BLaER1 treated with 17β-estradiol and CSF1 and Interleukin-3, amounts not matched to agents 10 nM and 100 nM (cell line): ENCODE results near the gene SERPINF2.
A peak's percentile ranks its signal among the peaks of the same experiment; 100 is the strongest.

Experiments used
- H3K27ac ChIP-seq, 11 experiments: shearing (Covaris generic); formaldehyde crosslinking; 2 replicates each; pipeline ENCODE4 v1.8.1; 2022
- H3K27me3 ChIP-seq, 11 experiments: shearing (Covaris generic); formaldehyde crosslinking; 2 replicates each; pipeline ENCODE4 v1.8.1; 2022
- H3K36me3 ChIP-seq, 11 experiments: shearing (Covaris generic); formaldehyde crosslinking; 2 replicates each; pipeline ENCODE4 v1.8.1; 2022
- H3K4me1 ChIP-seq, 10 experiments: shearing (Covaris generic); formaldehyde crosslinking; 2 replicates each; pipeline ENCODE4 v1.8.1; 2022
- H3K4me2 ChIP-seq, 11 experiments: shearing (Covaris generic); formaldehyde crosslinking; 2 replicates each; pipeline ENCODE4 v1.8.1; 2022
- H3K4me3 ChIP-seq, 10 experiments: shearing (Covaris generic); formaldehyde crosslinking; 2 replicates each; pipeline ENCODE4 v1.8.1; 2022
- H3K9ac ChIP-seq, 11 experiments: shearing (Covaris generic); formaldehyde crosslinking; 2 replicates each; pipeline ENCODE4 v1.8.1; 2022
- H3K9me3 ChIP-seq, 11 experiments: shearing (Covaris generic); formaldehyde crosslinking; replicated peaks in 1 of 11; 2 replicates each; pipeline ENCODE4 v1.8.1; 2022
- H4K20me1 ChIP-seq, 11 experiments: shearing (Covaris generic); formaldehyde crosslinking; 2 replicates each; pipeline ENCODE4 v1.8.1; 2022
- Cebpa-rat ChIP-seq, 11 experiments: shearing (Covaris generic); IDR thresholded peaks; 2 replicates each; pipeline ENCODE4 v1.8.1; 2022

Gene SERPINF2

GRCh38 chr17:1745513-1746020 is 2.9 kb downstream of the SERPINF2 start:
- Histone ChIP-seq H3K4me3 (no peak overlapping the region), H3K4me2 (no peak overlapping the region)

GRCh38 chr17:1746975-1747543 is 4.4 kb downstream of the SERPINF2 start:
- H3K4me3 ChIP-seq = no peak overlapping the region
- no peaks in the 10 kb centered on the region for H4K20me1 ChIP-seq
- no peak for TF ChIP-seq Cebpa-rat (IDR thresholded peaks at IDR 0.05)
- H3K9ac ChIP-seq = no peak overlapping the region
- no peaks in the 10 kb centered on the region for H3K9me3 ChIP-seq
- H3K4me1 ChIP-seq = peaks cover 3 to 20% (median 14%) of the 10 kb centered on the region in 10 experiments; a peak in 19 of 20 replicates
- no peaks in the 10 kb centered on the region; a peak in 1 of 22 replicates for H3K36me3 ChIP-seq
- no peak overlapping the region for H3K4me2 ChIP-seq
- H3K27ac ChIP-seq = no peak overlapping the region
- H3K27me3 ChIP-seq = no peaks in the 10 kb centered on the region

More at GRCh38 chr17:1745513-1746020, 2.9 kb downstream of the SERPINF2 start:
- Histone ChIP-seq H4K20me1 (no peaks in the 10 kb centered on the region), H3K9ac (no peak overlapping the region), H3K27ac (no peak overlapping the region), H3K36me3 (no peaks in the 10 kb centered on the region; a peak in 1 of 22 replicates), H3K4me1 (peaks cover 0 to 6% (median under 1%) of the 10 kb centered on the region in 10 experiments; a peak in 8 of 20 replicates), H3K27me3 (no peaks in the 10 kb centered on the region), H3K9me3 (no peaks in the 10 kb centered on the region)
- TF ChIP-seq Cebpa-rat (IDR thresholded peaks at IDR 0.05) = no peak

- Histone ChIP-seq H3K36me3 (no peaks in the 10 kb centered on the region; a peak in 1 of 22 replicates), H3K4me1 (peaks cover 22 to 56% (median 37%) of the 10 kb centered on the region in 10 experiments), H3K27me3 (no peaks in the 10 kb centered on the region), H3K4me3 (no peak overlapping the region), H4K20me1 (no peaks in the 10 kb centered on the region), H3K9ac (no peak overlapping the region; a peak in 2 of 22 replicates), H3K27ac (no peak overlapping the region), H3K4me2 (peak overlapping the region in 4 of 11 experiments; percentile 9 to 59 (median 22); a peak in 3 of 22 replicates), H3K9me3 (no peaks in the 10 kb centered on the region)
- TF ChIP-seq Cebpa-rat (IDR thresholded peaks at IDR 0.05) = no peak
Observed at GRCh38 chr17:1750628-1751027, 8.0 kb downstream of the SERPINF2 start.

GRCh38 chr17:1752425-1753262 is 10.0 kb downstream of the SERPINF2 start:
- no peaks in the 10 kb centered on the region for H3K36me3 ChIP-seq
- no peaks in the 10 kb centered on the region for H3K27me3 ChIP-seq
- peak overlapping the region in 1 of 10 experiments; percentile 26; a peak in 1 of 20 replicates for H3K4me3 ChIP-seq
- no peak for TF ChIP-seq Cebpa-rat (IDR thresholded peaks at IDR 0.05)
- H3K4me1 ChIP-seq = peaks cover 27 to 70% (median 44%) of the 10 kb centered on the region in 10 experiments
- no peaks in the 10 kb centered on the region for H3K9me3 ChIP-seq
- H3K4me2 ChIP-seq = peak overlapping the region; percentile 29 to 92 (median 60)
- H3K9ac ChIP-seq = peak overlapping the region in 5 of 11 experiments; percentile 22 to 46 (median 34); a peak in 8 of 22 replicates
- no peaks in the 10 kb centered on the region for H4K20me1 ChIP-seq
- H3K27ac ChIP-seq = peak overlapping the region in 8 of 11 experiments; percentile 1 to 58 (median 38); a peak in 12 of 22 replicates

- Histone ChIP-seq H3K9me3 (no peaks in the 10 kb centered on the region), H3K9ac (peak overlapping the region in 1 of 11 experiments; percentile 3; a peak in 1 of 22 replicates), H3K27me3 (no peaks in the 10 kb centered on the region), H3K4me1 (peaks cover 27 to 78% (median 46%) of the 10 kb centered on the region in 10 experiments), H3K4me3 (no peak overlapping the region), H3K27ac (peak overlapping the region in 1 of 11 experiments; percentile 31; a peak in 1 of 22 replicates), H3K4me2 (peak overlapping the region in 5 of 11 experiments; percentile 46 to 92 (median 78); a peak in 10 of 22 replicates), H3K36me3 (no peaks in the 10 kb centered on the region), H4K20me1 (no peaks in the 10 kb centered on the region)
- TF ChIP-seq Cebpa-rat (IDR thresholded peaks at IDR 0.05) = no peak
Observed at GRCh38 chr17:1753767-1754429, 11.2 kb downstream of the SERPINF2 start.

GRCh38 chr17:1754430-1755112 is 11.9 kb downstream of the SERPINF2 start:
- Histone ChIP-seq H3K9ac (peak overlapping the region in 5 of 11 experiments; percentile 6 to 61 (median 35); a peak in 4 of 22 replicates), H3K36me3 (no peaks in the 10 kb centered on the region), H3K4me1 (peaks cover 27 to 84% (median 48%) of the 10 kb centered on the region in 10 experiments), H3K4me3 (no peak overlapping the region), H3K27ac (peak overlapping the region in 4 of 11 experiments; percentile 3 to 45 (median 37); a peak in 3 of 22 replicates), H3K9me3 (no peaks in the 10 kb centered on the region), H4K20me1 (no peaks in the 10 kb centered on the region), H3K4me2 (peak overlapping the region; percentile 54 to 92 (median 70); a peak in 19 of 22 replicates), H3K27me3 (no peaks in the 10 kb centered on the region)
- no peak for TF ChIP-seq Cebpa-rat (IDR thresholded peaks at IDR 0.05)

- Histone ChIP-seq H3K4me2 (peak overlapping the region; percentile 54 to 92 (median 70)), H3K4me3 (no peak overlapping the region), H3K27me3 (no peaks in the 10 kb centered on the region), H4K20me1 (no peaks in the 10 kb centered on the region), H3K9ac (peak overlapping the region in 9 of 11 experiments; percentile 6 to 61 (median 40); a peak in 11 of 22 replicates), H3K27ac (peak overlapping the region in 5 of 11 experiments; percentile 3 to 45 (median 29); a peak in 6 of 22 replicates), H3K9me3 (no peaks in the 10 kb centered on the region), H3K4me1 (peaks cover 27 to 89% (median 48%) of the 10 kb centered on the region in 10 experiments), H3K36me3 (no peaks in the 10 kb centered on the region)
- TF ChIP-seq Cebpa-rat (IDR thresholded peaks at IDR 0.05) = no peak
Observed at GRCh38 chr17:1755252-1755826, 12.7 kb downstream of the SERPINF2 start.

GRCh38 chr17:1755827-1756262 is 13.2 kb downstream of the SERPINF2 start:
- peak overlapping the region in 6 of 11 experiments; percentile 6 to 61 (median 42); a peak in 6 of 22 replicates for H3K9ac ChIP-seq
- H4K20me1 ChIP-seq = no peaks in the 10 kb centered on the region
- H3K27me3 ChIP-seq = no peaks in the 10 kb centered on the region
- H3K4me2 ChIP-seq = peak overlapping the region; percentile 54 to 92 (median 70)
- no peaks in the 10 kb centered on the region for H3K36me3 ChIP-seq
- peaks cover 29 to 84% (median 46%) of the 10 kb centered on the region in 10 experiments for H3K4me1 ChIP-seq
- no peak overlapping the region for H3K4me3 ChIP-seq
- no peak for TF ChIP-seq Cebpa-rat (IDR thresholded peaks at IDR 0.05)
- H3K27ac ChIP-seq = peak overlapping the region in 3 of 11 experiments; percentile 3 to 43 (median 9); a peak in 3 of 22 replicates
- H3K9me3 ChIP-seq = no peaks in the 10 kb centered on the region
